Measurements from ENCODE around the gene SHROOM3. TPM values are rescaled to one million over a fixed set of nuclear protein-coding genes. Genes with fewer than 3 reads are reported as not detected.

SHROOM3 gene
- polyA plus RNA-seq, 1 experiment, result 9.5 TPM

DNA sequence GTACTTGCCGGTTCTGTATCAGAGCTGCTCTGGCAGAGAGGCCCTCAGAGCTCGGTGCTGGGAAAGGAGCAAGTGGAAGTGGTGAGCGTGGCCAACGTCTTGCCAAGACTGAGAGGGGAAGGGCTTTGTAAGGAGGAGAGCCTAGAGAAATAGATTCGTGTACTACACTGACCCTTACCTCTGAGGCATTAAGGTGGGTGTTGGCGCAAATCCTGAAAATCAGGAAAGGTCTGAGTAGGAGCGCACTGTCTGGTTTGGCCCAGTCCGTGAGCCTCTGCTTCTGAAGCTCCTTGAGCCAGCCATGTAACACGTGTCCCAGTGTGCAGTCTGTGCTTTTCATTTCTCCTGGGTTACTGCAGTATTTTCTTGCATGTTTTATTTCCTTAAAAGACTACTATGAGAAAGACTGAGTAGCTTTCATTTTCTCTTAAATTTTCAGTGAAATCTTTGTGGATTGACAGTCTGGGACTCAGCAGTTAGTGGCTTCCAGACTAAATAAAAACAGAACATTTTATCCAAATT lies 322.4 kb downstream of the SHROOM3 start:
- DNase-seq (ENCODE audit: low read depth, low spot score), result no peak
- TF ChIP-seq, protein P1, sequence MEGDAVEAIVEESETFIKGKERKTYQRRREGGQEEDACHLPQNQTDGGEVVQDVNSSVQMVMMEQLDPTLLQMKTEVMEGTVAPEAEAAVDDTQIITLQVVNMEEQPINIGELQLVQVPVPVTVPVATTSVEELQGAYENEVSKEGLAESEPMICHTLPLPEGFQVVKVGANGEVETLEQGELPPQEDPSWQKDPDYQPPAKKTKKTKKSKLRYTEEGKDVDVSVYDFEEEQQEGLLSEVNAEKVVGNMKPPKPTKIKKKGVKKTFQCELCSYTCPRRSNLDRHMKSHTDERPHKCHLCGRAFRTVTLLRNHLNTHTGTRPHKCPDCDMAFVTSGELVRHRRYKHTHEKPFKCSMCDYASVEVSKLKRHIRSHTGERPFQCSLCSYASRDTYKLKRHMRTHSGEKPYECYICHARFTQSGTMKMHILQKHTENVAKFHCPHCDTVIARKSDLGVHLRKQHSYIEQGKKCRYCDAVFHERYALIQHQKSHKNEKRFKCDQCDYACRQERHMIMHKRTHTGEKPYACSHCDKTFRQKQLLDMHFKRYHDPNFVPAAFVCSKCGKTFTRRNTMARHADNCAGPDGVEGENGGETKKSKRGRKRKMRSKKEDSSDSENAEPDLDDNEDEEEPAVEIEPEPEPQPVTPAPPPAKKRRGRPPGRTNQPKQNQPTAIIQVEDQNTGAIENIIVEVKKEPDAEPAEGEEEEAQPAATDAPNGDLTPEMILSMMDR (IDR thresholded peaks at IDR 0.05; ENCODE audit: low read depth, low read length), result no peak
- ChIA-PET CTCF (interaction anchor here (0.6 to 2.0 kb wide), 43 partner anchors 11 to 966 kb away, joined by 3 to 14 read pairs (median 4); no protein-coding TSS in a partner anchor), POLR2A (interaction anchor here (0.6 kb wide), 1 partner anchor 452 kb away, joined by 3 read pairs; no protein-coding TSS in a partner anchor)
- no peaks in the 10 kb centered on the region for H3K9me3 ChIP-seq (ENCODE audit: control insufficient read depth, insufficient read depth, low read length)
- no peaks in the 10 kb centered on the region for H3K27me3 ChIP-seq (ENCODE audit: control insufficient read depth, insufficient read depth, low read length)
- H3K4me3 ChIP-seq (ENCODE audit: low read depth, low read length), result no peak overlapping the region
- H3K27ac ChIP-seq (ENCODE audit: low read depth, low read length), result no peak overlapping the region

DNA sequence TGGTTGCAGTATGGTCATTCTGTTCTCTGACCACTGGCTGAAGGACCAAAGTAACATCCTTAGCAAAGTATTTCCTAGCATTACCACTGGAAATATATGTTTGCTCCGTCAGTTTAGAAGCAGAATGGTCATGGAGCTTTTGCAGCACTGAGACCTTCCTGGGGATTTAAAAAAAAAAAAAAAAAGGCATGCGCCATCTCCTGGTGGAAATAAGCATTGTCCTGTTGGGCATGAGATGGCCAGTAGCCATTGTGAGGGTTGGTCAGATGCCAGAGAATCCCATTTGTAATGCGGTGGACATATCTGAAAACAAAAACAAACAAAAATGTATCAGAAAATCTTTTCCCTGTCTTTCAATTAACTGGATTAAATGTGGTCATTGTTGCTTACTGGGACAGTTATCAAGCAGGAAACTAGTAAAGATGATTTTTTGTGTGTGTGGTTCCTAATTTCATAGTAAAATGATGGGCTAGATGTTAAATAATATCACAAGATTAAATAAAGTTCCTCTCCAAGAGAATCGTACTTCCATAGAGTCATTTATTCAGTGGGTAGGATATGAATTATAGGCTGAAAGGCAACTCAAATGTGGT lies 323.4 kb downstream of the SHROOM3 start:
- no peak for DNase-seq (ENCODE audit: low read depth, low spot score)
- TF ChIP-seq, protein P1 (IDR thresholded peaks at IDR 0.05; ENCODE audit: low read depth, low read length), result peak; percentile 78
- no peak overlapping the region for H3K4me3 ChIP-seq (ENCODE audit: low read depth, low read length)
- H3K9me3 ChIP-seq (ENCODE audit: control insufficient read depth, insufficient read depth, low read length), result no peaks in the 10 kb centered on the region
- H3K27me3 ChIP-seq (ENCODE audit: control insufficient read depth, insufficient read depth, low read length), result no peaks in the 10 kb centered on the region
- POLR2A ChIA-PET, result no interaction called here
- CTCF ChIA-PET, result interaction anchor here (0.6 to 1.7 kb wide), 37 partner anchors 10 to 557 kb away, joined by 3 to 14 read pairs (median 4); no protein-coding TSS in a partner anchor
- H3K27ac ChIP-seq (ENCODE audit: low read depth, low read length), result no peak overlapping the region

DNA sequence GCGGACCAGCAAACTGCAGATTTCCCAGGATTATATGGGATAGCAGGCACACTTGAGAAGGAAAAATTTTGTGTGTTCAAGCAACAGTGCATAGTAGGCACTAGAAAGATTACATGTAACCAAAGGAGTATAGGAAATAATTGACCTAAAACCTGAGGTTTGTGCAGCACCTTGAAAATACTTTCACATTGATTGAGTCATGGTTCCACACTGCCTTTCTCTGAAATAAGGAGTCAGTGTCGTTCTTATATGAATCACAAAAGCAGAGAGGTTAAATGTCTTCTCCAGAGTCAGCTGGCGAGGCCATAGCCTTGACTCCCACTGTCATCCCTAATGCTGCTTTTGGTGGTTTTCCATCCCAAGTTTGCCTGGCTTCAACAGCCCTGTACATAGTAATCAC lies 324.0 kb downstream of the SHROOM3 start:
- Histone ChIP-seq H3K9me3 (ENCODE audit: control insufficient read depth, insufficient read depth, low read length) (no peaks in the 10 kb centered on the region), H3K4me3 (ENCODE audit: low read depth, low read length) (no peak overlapping the region), H3K27me3 (ENCODE audit: control insufficient read depth, insufficient read depth, low read length) (no peaks in the 10 kb centered on the region), H3K27ac (ENCODE audit: low read depth, low read length) (no peak overlapping the region)
- ChIA-PET POLR2A (no interaction called here), CTCF (interaction anchor here (1.7 kb wide), 1 partner anchor 286 kb away, joined by 7 read pairs; no protein-coding TSS in a partner anchor)
- DNase-seq (ENCODE audit: low read depth, low spot score), result no peak
- TF ChIP-seq, protein P1 (IDR thresholded peaks at IDR 0.05; ENCODE audit: low read depth, low read length), result no peak

GRCh38 chr4:76760193-76760592 lies 325.2 kb downstream of the SHROOM3 start:
- ChIA-PET POLR2A (interaction anchor here (0.6 kb wide), 1 partner anchor 204 kb away, joined by 11 read pairs; no protein-coding TSS in a partner anchor), CTCF (interaction anchor here (0.8 to 1.8 kb wide), 7 partner anchors 10 to 673 kb away, joined by 3 to 7 read pairs (median 3); no protein-coding TSS in a partner anchor)
- no peak for DNase-seq (ENCODE audit: low read depth, low spot score)
- no peaks in the 10 kb centered on the region for H3K9me3 ChIP-seq (ENCODE audit: control insufficient read depth, insufficient read depth, low read length)
- TF ChIP-seq, protein P1 (IDR thresholded peaks at IDR 0.05; ENCODE audit: low read depth, low read length), result no peak
- no peak overlapping the region for H3K4me3 ChIP-seq (ENCODE audit: low read depth, low read length)
- H3K27ac ChIP-seq (ENCODE audit: low read depth, low read length), result no peak overlapping the region
- H3K27me3 ChIP-seq (ENCODE audit: control insufficient read depth, insufficient read depth, low read length), result no peaks in the 10 kb centered on the region
